Karpas-422 (cell line): ENCODE results near the gene TEAD4. TPM values are rescaled to one million over a fixed set of nuclear protein-coding genes. Genes with fewer than 3 reads are reported as not detected.

Source experiments
- DNase-seq: peaks from one replicate; pipeline ENCODE4 v3.0.0-alpha.2; 2015
- H2AFZ ChIP-seq: fragments of 200-600 bp; sonication (generic); 2 replicates; pipeline ENCODE4 v1.6.1; 2014; ENCODE audit warnings: antibody characterized with exemption, low read length, mixed read lengths
- H3K27ac ChIP-seq: fragments of 200-600 bp; sonication (generic); 2 replicates; pipeline ENCODE4 v1.5.1; 2014; ENCODE audit warnings: mild to moderate bottlenecking, low read length, moderate library complexity
- H3K27me3 ChIP-seq: fragments of 200-600 bp; sonication (generic); 2 replicates; pipeline ENCODE4 v1.6.1; 2014; ENCODE audit warnings: low read length, mixed read lengths
- H3K36me3 ChIP-seq: fragments of 200-600 bp; sonication (generic); 2 replicates; pipeline ENCODE4 v1.6.1; 2014; ENCODE audit warnings: low read length, mixed read lengths; ENCODE audit not compliant: insufficient read depth
- H3K4me1 ChIP-seq: fragments of 200-600 bp; sonication (generic); 2 replicates; pipeline ENCODE4 v1.6.1; 2014; ENCODE audit warnings: mild to moderate bottlenecking, low read length, mixed read lengths
- H3K4me2 ChIP-seq: fragments of 200-600 bp; sonication (generic); 2 replicates; pipeline ENCODE4 v1.6.1; 2014; ENCODE audit warnings: low read length, low read depth, mild to moderate bottlenecking; ENCODE audit not compliant: poor library complexity, severe bottlenecking
- H3K4me3 ChIP-seq: fragments of 200-600 bp; sonication (generic); 2 replicates; pipeline ENCODE4 v1.5.1; 2014; ENCODE audit warnings: mild to moderate bottlenecking, antibody characterized with exemption, low read length, mixed read lengths
- H3K79me2 ChIP-seq: fragments of 200-600 bp; sonication (generic); 2 replicates; pipeline ENCODE4 v1.6.1; 2014; ENCODE audit warnings: mild to moderate bottlenecking, low read length, mixed read lengths
- H3K9ac ChIP-seq: fragments of 200-600 bp; sonication (generic); 2 replicates; pipeline ENCODE4 v1.6.0; 2014; ENCODE audit warnings: low read length
- H3K9me2 ChIP-seq: fragments of 200-600 bp; sonication (generic), shearing (Covaris generic); replicated peaks from 2 replicates; pipeline ENCODE4 v1.6.0; 2014; ENCODE audit warnings: mild to moderate bottlenecking, low read length, moderate library complexity; ENCODE audit not compliant: insufficient read depth
- H3K9me3 ChIP-seq: fragments of 300-700, 200-600 bp; sonication (generic); 2 replicates; pipeline ENCODE4 v1.6.1; 2014; ENCODE audit warnings: low read length, mixed read lengths
- H4K20me1 ChIP-seq: fragments of 200-600 bp; sonication (generic); 2 replicates; pipeline ENCODE4 v1.6.1; 2014; ENCODE audit warnings: mild to moderate bottlenecking, antibody characterized with exemption, low read length, low read depth; ENCODE audit not compliant: insufficient read depth
- total RNA-seq: library from RNA; depleted of rRNA; stranded (reverse); fragments of >200 nt; shearing (Covaris generic); gene quantifications from 2 replicates; pipeline ENCODE4 v1.2.3, GENCODE V29; 2014; ENCODE audit warnings: low replicate concordance

The TEAD4 gene
- total RNA-seq, 1 experiment from 2014 or later: not detected

DNA sequence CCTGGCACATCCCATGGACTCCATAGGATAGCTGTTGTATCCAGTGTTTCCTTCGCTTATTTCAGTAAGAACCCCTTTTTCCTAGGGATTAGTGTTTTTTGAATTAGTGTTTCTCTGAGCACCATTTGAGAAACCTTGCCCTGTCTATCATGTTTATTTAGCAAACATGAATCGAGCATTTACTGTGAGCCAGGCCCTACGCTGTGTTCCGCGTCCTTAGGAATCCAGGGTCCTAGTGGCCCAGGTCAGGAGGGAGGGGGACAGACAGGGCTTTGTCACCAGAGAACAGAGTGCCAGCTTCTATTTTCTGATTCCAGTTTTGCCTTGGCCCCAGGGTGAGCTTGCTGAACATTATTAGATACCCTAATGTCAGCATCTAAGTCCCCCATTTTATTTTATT is 2.5 kb downstream of the TEAD4 start:
- no peaks in the 10 kb centered on the region for H3K36me3 ChIP-seq
- H4K20me1 ChIP-seq: no peaks in the 10 kb centered on the region
- H3K9me2 ChIP-seq: no peaks in the 10 kb centered on the region
- no peak overlapping the region for H3K4me3 ChIP-seq
- H3K27ac ChIP-seq: no peak overlapping the region
- no peaks in the 10 kb centered on the region for H3K9me3 ChIP-seq
- H3K79me2 ChIP-seq: no peaks in the 10 kb centered on the region
- no peaks in the 10 kb centered on the region for H3K27me3 ChIP-seq
- no peak overlapping the region for H3K9ac ChIP-seq
- no peak overlapping the region for H3K4me2 ChIP-seq
- no peaks in the 10 kb centered on the region for H3K4me1 ChIP-seq
- no peak for DNase-seq
- H2AFZ ChIP-seq: no peak overlapping the region

DNA sequence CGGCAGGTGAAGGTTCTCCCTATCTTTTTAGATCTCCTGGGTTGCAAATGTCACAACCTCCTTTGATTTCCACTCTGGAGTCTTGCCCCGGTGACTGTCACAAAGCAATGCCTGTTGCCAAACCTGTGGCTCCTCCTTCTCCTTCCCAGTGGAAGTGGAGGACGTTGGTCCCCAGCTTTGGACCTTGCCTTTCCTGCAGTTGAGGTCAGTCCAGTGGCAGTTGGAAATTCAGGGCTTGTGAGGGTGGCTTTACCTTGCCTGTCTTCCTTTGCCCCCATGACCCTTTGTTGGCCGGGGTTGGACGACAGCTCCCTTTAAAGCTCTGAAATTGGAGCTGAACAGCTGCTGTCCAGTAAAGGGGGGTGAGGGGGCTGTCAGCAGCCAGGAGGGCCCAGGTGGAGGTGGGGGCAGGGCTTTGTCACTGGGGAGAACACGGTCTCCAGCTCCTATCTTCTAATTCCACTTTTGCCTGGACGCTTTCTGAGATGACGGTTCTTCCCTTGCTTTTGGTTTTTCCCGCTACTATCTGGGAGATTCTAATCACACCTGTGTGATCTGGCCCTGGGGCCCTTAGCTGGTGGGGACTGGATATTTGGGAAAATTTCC is 4.1 kb downstream of the TEAD4 start:
- no peaks in the 10 kb centered on the region for H3K36me3 ChIP-seq
- H3K4me3 ChIP-seq: no peak overlapping the region
- H3K4me2 ChIP-seq: no peak overlapping the region
- H3K9ac ChIP-seq: no peak overlapping the region
- H3K9me2 ChIP-seq: no peaks in the 10 kb centered on the region
- no peak overlapping the region for H2AFZ ChIP-seq
- H3K27me3 ChIP-seq: no peaks in the 10 kb centered on the region
- H3K79me2 ChIP-seq: no peaks in the 10 kb centered on the region
- no peak for DNase-seq
- H3K9me3 ChIP-seq: no peaks in the 10 kb centered on the region
- H4K20me1 ChIP-seq: no peaks in the 10 kb centered on the region
- H3K27ac ChIP-seq: no peak overlapping the region
- H3K4me1 ChIP-seq: no peaks in the 10 kb centered on the region

DNA sequence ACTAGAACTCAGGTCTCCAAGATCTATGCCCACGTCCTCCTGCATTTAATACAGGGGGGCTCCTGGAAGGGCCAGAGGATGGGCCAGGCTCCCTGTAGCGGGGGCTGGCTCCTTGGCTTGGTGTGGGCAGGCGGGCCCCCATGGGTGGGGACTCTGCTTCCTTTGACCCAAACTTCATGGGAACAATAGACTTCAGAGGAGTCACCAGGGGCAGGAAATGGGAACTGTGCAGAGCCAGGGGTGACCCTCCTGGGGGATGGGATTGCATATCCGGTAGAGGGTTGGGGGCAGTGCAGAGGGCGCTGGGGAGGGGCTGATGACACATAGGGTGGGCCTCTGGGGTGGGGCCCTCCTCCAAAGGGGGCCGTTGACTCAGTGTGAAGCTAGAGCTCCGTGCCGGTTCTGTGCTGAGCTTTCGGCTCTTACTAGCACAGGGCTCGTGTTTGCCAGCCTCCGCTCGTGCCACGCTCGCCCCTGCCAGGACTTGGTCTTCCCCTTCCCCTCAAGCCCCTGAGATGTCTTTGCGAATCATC is 4.6 kb downstream of the TEAD4 start:
- DNase-seq: no peak
- Histone ChIP-seq H3K36me3 (no peaks in the 10 kb centered on the region), H3K4me1 (no peaks in the 10 kb centered on the region), H3K4me3 (no peak overlapping the region), H4K20me1 (no peaks in the 10 kb centered on the region), H3K9ac (no peak overlapping the region), H3K27me3 (no peaks in the 10 kb centered on the region), H3K9me3 (no peaks in the 10 kb centered on the region), H3K79me2 (no peaks in the 10 kb centered on the region), H3K4me2 (no peak overlapping the region), H2AFZ (no peak overlapping the region), H3K9me2 (no peaks in the 10 kb centered on the region), H3K27ac (no peak overlapping the region)

DNA sequence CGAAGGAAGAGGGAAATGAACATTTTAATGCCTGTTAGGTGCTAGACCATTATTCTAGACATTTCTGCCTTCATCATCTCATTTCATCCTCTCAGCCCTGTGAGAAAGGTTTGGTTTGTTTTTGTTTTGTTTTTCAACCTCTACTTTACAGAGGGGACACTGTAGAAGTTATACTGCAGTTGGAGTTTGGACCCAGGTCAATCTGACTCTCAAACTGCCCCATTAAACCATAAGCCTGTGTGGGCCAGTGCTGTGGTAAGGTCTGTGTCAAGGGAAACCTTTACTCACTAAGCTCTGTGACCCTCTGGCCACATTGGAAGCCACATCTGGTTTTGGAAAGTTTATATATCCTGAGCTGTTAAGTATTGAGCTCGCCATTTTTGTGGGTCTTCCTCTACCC is 8.5 kb downstream of the TEAD4 start:
- Histone ChIP-seq H3K4me3 (no peak overlapping the region), H3K79me2 (no peaks in the 10 kb centered on the region), H2AFZ (no peak overlapping the region), H3K9ac (no peak overlapping the region), H4K20me1 (no peaks in the 10 kb centered on the region), H3K27me3 (no peaks in the 10 kb centered on the region), H3K9me3 (no peaks in the 10 kb centered on the region), H3K9me2 (no peaks in the 10 kb centered on the region), H3K4me1 (no peaks in the 10 kb centered on the region), H3K36me3 (no peaks in the 10 kb centered on the region), H3K4me2 (no peak overlapping the region), H3K27ac (no peak overlapping the region)
- DNase-seq: no peak

DNA sequence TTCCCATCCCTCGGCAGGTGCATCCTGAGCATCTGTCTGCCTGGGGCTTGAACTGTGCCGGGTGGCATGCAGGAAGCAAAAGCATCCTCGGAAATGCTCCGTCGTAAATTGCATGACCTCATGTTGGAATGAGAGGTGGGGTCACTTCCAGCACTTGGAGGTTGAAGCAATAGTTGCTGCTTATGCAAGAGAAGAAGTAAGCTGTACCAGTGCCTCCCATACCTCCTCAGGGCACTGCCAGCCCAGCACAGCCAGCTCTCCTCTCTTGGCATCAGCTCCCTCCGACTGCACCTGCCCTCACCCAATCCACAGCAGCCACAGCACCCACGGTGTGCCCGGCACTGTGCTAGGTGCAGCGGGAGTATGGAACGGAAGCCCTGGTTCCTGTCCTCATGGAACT is 11.5 kb downstream of the TEAD4 start:
- Histone ChIP-seq H3K9ac (no peak overlapping the region), H4K20me1 (no peaks in the 10 kb centered on the region), H3K79me2 (no peaks in the 10 kb centered on the region), H3K27ac (no peak overlapping the region), H3K9me2 (no peaks in the 10 kb centered on the region), H3K27me3 (no peaks in the 10 kb centered on the region), H3K36me3 (no peaks in the 10 kb centered on the region), H3K4me2 (no peak overlapping the region), H3K4me3 (no peak overlapping the region), H3K4me1 (no peaks in the 10 kb centered on the region), H2AFZ (no peak overlapping the region), H3K9me3 (no peaks in the 10 kb centered on the region)
- DNase-seq: no peak

DNA sequence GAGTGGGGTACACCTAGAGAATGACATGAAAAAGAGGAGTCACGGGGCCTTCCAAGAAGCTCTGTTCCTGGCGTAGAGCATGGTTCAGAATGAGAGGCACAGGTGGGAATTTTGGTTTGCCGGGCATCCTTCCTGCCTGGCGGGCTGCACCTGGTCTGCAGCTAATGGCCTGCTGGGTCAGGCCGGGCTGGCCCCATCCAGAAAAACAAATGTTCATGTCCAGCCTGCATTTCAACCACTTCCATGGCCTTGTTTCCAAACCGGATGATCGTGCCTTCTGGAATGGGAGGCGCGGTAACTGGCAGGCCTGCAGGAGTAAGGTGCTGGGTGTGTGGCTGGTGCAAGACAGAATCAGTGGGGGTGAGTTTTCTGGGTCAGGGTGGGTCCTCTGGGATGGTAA is 14.4 kb downstream of the TEAD4 start:
- no peak overlapping the region for H3K4me2 ChIP-seq
- H3K4me1 ChIP-seq: no peaks in the 10 kb centered on the region; the same call in 1 of the 2 replicates
- no peaks in the 10 kb centered on the region for H3K27me3 ChIP-seq
- no peak overlapping the region for H2AFZ ChIP-seq
- no peak overlapping the region for H3K9ac ChIP-seq
- no peaks in the 10 kb centered on the region for H3K36me3 ChIP-seq
- H3K9me3 ChIP-seq: no peaks in the 10 kb centered on the region
- no peak for DNase-seq
- no peak overlapping the region for H3K27ac ChIP-seq
- H4K20me1 ChIP-seq: no peaks in the 10 kb centered on the region
- no peaks in the 10 kb centered on the region for H3K79me2 ChIP-seq
- H3K4me3 ChIP-seq: no peak overlapping the region
- no peaks in the 10 kb centered on the region for H3K9me2 ChIP-seq

DNA sequence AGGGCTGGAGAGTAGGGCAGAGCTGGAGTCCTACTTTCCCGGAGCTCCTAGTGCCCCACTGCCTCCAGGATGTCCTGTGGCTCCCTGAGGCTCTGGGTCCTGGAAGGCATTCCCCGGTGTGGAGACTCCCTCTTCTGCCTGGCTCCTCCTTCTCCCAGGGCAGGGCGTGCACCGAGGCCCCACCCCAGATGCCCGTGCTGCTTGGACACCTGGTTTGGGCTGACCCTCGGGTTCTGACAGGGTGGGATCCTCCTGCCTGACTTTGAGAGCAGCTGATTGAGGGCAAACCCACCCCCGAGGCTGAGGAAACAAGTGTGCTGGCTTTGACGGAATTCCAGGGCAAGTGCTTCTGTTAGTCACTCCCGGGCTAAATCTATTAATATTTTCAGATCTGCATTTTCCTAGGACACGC is 15.4 kb downstream of the TEAD4 start:
- DNase-seq: no peak
- no peaks in the 10 kb centered on the region for H3K9me3 ChIP-seq
- H3K4me2 ChIP-seq: no peak overlapping the region
- no peaks in the 10 kb centered on the region for H3K79me2 ChIP-seq
- no peaks in the 10 kb centered on the region for H3K36me3 ChIP-seq
- no peak overlapping the region for H3K9ac ChIP-seq
- no peaks in the 10 kb centered on the region for H4K20me1 ChIP-seq
- no peak overlapping the region for H3K4me3 ChIP-seq
- no peak overlapping the region for H2AFZ ChIP-seq
- H3K9me2 ChIP-seq: no peaks in the 10 kb centered on the region
- no peak overlapping the region for H3K27ac ChIP-seq
- H3K4me1 ChIP-seq: no peaks in the 10 kb centered on the region; the same call in 1 of the 2 replicates
- H3K27me3 ChIP-seq: no peaks in the 10 kb centered on the region

DNA sequence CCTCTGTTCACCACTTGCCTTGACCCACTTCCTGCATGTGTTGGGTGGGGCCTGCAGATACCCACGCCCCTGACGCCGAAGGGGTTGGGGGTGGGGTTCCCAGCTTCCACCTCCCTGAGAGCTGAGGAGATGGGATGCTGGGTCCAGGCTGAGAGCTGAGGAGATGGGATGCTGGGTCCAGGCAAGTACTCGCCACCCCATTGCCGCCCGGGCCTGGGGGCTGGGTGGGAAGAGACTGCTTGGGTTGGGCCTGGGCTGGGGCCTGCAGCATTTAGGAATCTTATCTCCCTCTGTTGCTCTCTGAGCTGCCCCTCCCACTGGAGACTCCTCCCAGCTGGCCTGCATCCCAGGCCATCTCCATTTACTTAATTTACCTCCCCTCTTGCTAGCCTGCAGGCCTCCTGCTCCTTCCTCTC is 17.4 kb downstream of the TEAD4 start:
- Histone ChIP-seq H3K4me1 (no peaks in the 10 kb centered on the region; the same call in 1 of the 2 replicates), H3K79me2 (no peaks in the 10 kb centered on the region), H3K9ac (no peak overlapping the region), H2AFZ (no peak overlapping the region), H3K4me2 (no peak overlapping the region), H3K9me2 (no peaks in the 10 kb centered on the region), H3K4me3 (no peak overlapping the region), H3K36me3 (no peaks in the 10 kb centered on the region), H3K27ac (no peak overlapping the region), H4K20me1 (no peaks in the 10 kb centered on the region), H3K9me3 (no peaks in the 10 kb centered on the region), H3K27me3 (no peaks in the 10 kb centered on the region)
- no peak for DNase-seq
